Measurements from ENCODE around the gene LINC01488. TPM values are rescaled to one million over a fixed set of nuclear protein-coding genes. Genes with fewer than 3 reads are reported as not detected.

Gene LINC01488
- polyA plus RNA-seq (2013, experiment 1 of 2): not detected
- polyA plus RNA-seq (2013, experiment 2 of 2): not detected

- H2BK5ac ChIP-seq (ENCODE audit: low read length): no peak within 1 kb of the TSS
- H2BK120ac ChIP-seq (ENCODE audit: low read depth, low read length): no peak within 1 kb of the TSS
- H3K23ac ChIP-seq (ENCODE audit: low read length): no peak within 1 kb of the TSS
- H4K5ac ChIP-seq (ENCODE audit: low read length): no peak within 1 kb of the TSS
- no peak within 1 kb of the TSS for H3K27ac ChIP-seq (ENCODE audit: low read depth, low read length)
- no peak for DNase-seq
- no CpG with 5 or more reads among the region's 4 CpGs for WGBS (ENCODE audit: extremely low coverage, insufficient coverage, low lambda C conversion rate)
- H4K8ac ChIP-seq (ENCODE audit: low read depth, low read length): no peak within 1 kb of the TSS
- no peak within 1 kb of the TSS for H3K56ac ChIP-seq (ENCODE audit: low read length)
- no peak within 1 kb of the TSS for H3K4me2 ChIP-seq (ENCODE audit: low read length)
- H3K27me3 ChIP-seq (ENCODE audit: insufficient read depth, low read length, poor library complexity): no peaks in the 10 kb centered on the region
- H3K4ac ChIP-seq (ENCODE audit: low read depth, low read length): no peak within 1 kb of the TSS
- H3K18ac ChIP-seq (ENCODE audit: low read length): no peak within 1 kb of the TSS
- no peak within 1 kb of the TSS for H2BK15ac ChIP-seq (replicated peaks; ENCODE audit: low read depth)
- H2AK5ac ChIP-seq (ENCODE audit: low read length): no peak within 1 kb of the TSS
- H3K79me1 ChIP-seq (ENCODE audit: low read length): no peaks in the 10 kb centered on the region
- H3K4me1 ChIP-seq (ENCODE audit: control insufficient read depth, low read depth, low read length): no peaks in the 10 kb centered on the region
- H3K4me3 ChIP-seq (ENCODE audit: low read length): no peak within 1 kb of the TSS
- no peaks in the 10 kb centered on the region for H3K36me3 ChIP-seq (ENCODE audit: control insufficient read depth, insufficient read depth, low read length)
- H3K79me2 ChIP-seq (ENCODE audit: control insufficient read depth, insufficient read depth, low read length): no peaks in the 10 kb centered on the region
- no peak within 1 kb of the TSS for H3K9ac ChIP-seq (ENCODE audit: low read length)
Observed at GRCh38 chr11:69481393-69481844, at the start of gene LINC01488. TSS of gene LINC01488 (plus strand) at chr11:69481663.

DNA sequence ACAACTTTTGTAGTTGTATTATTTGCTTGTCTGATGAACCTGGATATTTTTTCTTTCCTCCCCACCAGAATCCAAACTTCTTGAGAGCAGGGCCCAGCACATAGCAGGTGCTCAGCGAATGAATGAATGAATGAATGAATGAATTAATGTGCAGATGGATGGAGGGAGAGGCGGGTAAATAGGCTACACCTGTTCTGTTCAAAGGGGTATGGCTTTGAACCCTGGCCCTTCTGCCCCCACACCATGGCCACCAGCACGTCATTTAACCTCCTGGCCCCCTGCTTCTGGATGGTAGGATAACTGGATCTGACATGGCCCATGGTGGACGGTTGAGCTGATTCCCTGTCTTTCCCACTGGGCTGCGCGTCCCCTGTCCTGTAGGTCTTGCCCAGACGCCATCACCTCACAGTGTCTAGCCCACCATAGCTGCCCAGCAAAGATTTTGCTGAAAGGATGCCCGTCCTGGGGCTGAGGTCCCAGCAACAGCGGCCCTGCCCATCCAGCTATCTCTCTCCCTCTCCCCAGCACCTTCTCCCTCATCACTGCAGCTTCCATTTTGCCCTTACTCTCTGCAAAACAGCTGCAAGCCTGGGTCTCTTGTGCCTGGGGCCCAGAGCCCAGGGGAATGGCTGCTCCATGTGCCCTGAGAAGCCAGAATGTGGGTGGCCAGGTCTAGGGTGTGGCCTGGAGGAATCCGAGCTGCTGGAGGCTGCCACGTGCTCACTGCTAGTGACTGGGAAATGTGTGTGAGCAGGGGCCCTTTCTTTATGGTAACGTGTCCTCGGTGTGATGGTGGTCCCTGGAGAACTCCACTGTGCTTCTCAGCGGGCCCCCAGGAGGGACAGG lies 49.3 kb upstream of the LINC01488 start:
- no peak for DNase-seq
- Histone ChIP-seq H2AK5ac (ENCODE audit: low read length) (no peak overlapping the region), H3K9ac (ENCODE audit: low read length) (no peak overlapping the region), H2BK5ac (ENCODE audit: low read length) (no peak overlapping the region), H3K4me3 (ENCODE audit: low read length) (no peak overlapping the region), H4K8ac (ENCODE audit: low read depth, low read length) (no peak overlapping the region), H3K4me1 (ENCODE audit: control insufficient read depth, low read depth, low read length) (peaks cover 13% of the 10 kb centered on the region), H3K4me2 (ENCODE audit: low read length) (no peak overlapping the region), H3K23ac (ENCODE audit: low read length) (no peak overlapping the region), H3K4ac (ENCODE audit: low read depth, low read length) (no peak overlapping the region), H3K18ac (ENCODE audit: low read length) (no peak overlapping the region), H3K56ac (ENCODE audit: low read length) (no peak overlapping the region), H3K36me3 (ENCODE audit: control insufficient read depth, insufficient read depth, low read length) (no peaks in the 10 kb centered on the region), H3K79me2 (ENCODE audit: control insufficient read depth, insufficient read depth, low read length) (no peaks in the 10 kb centered on the region), H2BK120ac (ENCODE audit: low read depth, low read length) (no peak overlapping the region), H2BK15ac (replicated peaks; ENCODE audit: low read depth) (no peak overlapping the region), H3K79me1 (ENCODE audit: low read length) (no peaks in the 10 kb centered on the region), H3K27me3 (ENCODE audit: insufficient read depth, low read length, poor library complexity) (no peaks in the 10 kb centered on the region), H3K27ac (ENCODE audit: low read depth, low read length) (no peak overlapping the region), H4K5ac (ENCODE audit: low read length) (no peak overlapping the region)
- no CpG with 5 or more reads among the region's 14 CpGs for WGBS (ENCODE audit: extremely low coverage, insufficient coverage, low lambda C conversion rate)

- H3K9ac ChIP-seq (ENCODE audit: low read length): no peak overlapping the region
- no peak overlapping the region for H3K27ac ChIP-seq (ENCODE audit: low read depth, low read length)
- H3K27me3 ChIP-seq (ENCODE audit: insufficient read depth, low read length, poor library complexity): no peaks in the 10 kb centered on the region
- no peak overlapping the region for H2BK5ac ChIP-seq (ENCODE audit: low read length)
- no peaks in the 10 kb centered on the region for H3K36me3 ChIP-seq (ENCODE audit: control insufficient read depth, insufficient read depth, low read length)
- H3K4me2 ChIP-seq (ENCODE audit: low read length): no peak overlapping the region
- no CpG with 5 or more reads among the region's 7 CpGs for WGBS (ENCODE audit: extremely low coverage, insufficient coverage, low lambda C conversion rate)
- H3K4me3 ChIP-seq (ENCODE audit: low read length): no peak overlapping the region
- H2BK120ac ChIP-seq (ENCODE audit: low read depth, low read length): no peak overlapping the region
- H3K79me2 ChIP-seq (ENCODE audit: control insufficient read depth, insufficient read depth, low read length): no peaks in the 10 kb centered on the region
- DNase-seq: no peak
- no peak overlapping the region for H2AK5ac ChIP-seq (ENCODE audit: low read length)
- H3K56ac ChIP-seq (ENCODE audit: low read length): peak overlapping the region; percentile 59
- no peaks in the 10 kb centered on the region for H3K79me1 ChIP-seq (ENCODE audit: low read length)
- H3K23ac ChIP-seq (ENCODE audit: low read length): no peak overlapping the region
- peak overlapping the region; percentile 43 for H3K4ac ChIP-seq (ENCODE audit: low read depth, low read length)
- H3K18ac ChIP-seq (ENCODE audit: low read length): peak overlapping the region; percentile 16
- no peak overlapping the region for H4K5ac ChIP-seq (ENCODE audit: low read length)
- H2BK15ac ChIP-seq (replicated peaks; ENCODE audit: low read depth): no peak overlapping the region
- H3K4me1 ChIP-seq (ENCODE audit: control insufficient read depth, low read depth, low read length): peaks cover 15% of the 10 kb centered on the region
- no peak overlapping the region for H4K8ac ChIP-seq (ENCODE audit: low read depth, low read length)
Observed at GRCh38 chr11:69433741-69434140, 47.7 kb upstream of the LINC01488 start.

DNA sequence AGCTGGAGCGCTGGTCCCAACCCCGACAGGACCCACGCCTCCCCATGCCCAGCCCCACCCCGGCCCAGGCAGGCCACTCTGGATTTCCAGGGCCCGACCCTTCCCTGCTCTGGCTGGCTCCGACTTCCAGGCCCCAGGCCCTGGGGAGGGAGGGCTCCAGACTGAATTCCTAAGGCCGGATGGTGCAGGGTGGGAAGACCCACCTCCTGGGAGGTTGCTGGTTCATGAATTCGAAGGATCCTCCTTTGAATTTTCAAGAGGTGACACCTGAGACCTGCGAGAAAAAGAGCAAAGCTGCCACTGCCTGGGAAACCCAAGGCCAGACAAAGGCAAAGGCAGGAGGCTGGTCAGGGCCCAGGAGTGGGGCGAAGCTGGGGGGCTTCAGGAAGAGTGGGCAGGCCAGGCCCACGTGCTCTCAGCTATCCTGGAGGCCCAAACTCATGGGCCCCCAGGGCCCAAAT lies 47.0 kb upstream of the LINC01488 start:
- Histone ChIP-seq H2BK5ac (ENCODE audit: low read length) (peak overlapping the region; percentile 51), H3K4me2 (ENCODE audit: low read length) (no peak overlapping the region)
- DNase-seq: peak; percentile 92

GRCh38 chr11:69435161-69435986 lies 46.1 kb upstream of the LINC01488 start:
- WGBS (ENCODE audit: extremely low coverage, insufficient coverage, low lambda C conversion rate): no CpG with 5 or more reads among the region's 15 CpGs
- no peak overlapping the region for H4K5ac ChIP-seq (ENCODE audit: low read length)
- H3K18ac ChIP-seq (ENCODE audit: low read length): peak overlapping the region; percentile 44
- H2AK5ac ChIP-seq (ENCODE audit: low read length): peak overlapping the region; percentile 82
- H3K9ac ChIP-seq (ENCODE audit: low read length): peak overlapping the region; percentile 18
- DNase-seq: peak; percentile 52
- H3K23ac ChIP-seq (ENCODE audit: low read length): no peak overlapping the region
- no peaks in the 10 kb centered on the region for H3K36me3 ChIP-seq (ENCODE audit: control insufficient read depth, insufficient read depth, low read length)
- no peak overlapping the region for H3K4ac ChIP-seq (ENCODE audit: low read depth, low read length)
- peak overlapping the region; percentile 90 for H3K27ac ChIP-seq (ENCODE audit: low read depth, low read length)
- peak overlapping the region; percentile 39 for H2BK5ac ChIP-seq (ENCODE audit: low read length)
- no peak overlapping the region for H2BK15ac ChIP-seq (replicated peaks; ENCODE audit: low read depth)
- no peak overlapping the region for H4K8ac ChIP-seq (ENCODE audit: low read depth, low read length)
- H3K27me3 ChIP-seq (ENCODE audit: insufficient read depth, low read length, poor library complexity): no peaks in the 10 kb centered on the region
- H3K79me1 ChIP-seq (ENCODE audit: low read length): no peaks in the 10 kb centered on the region
- no peaks in the 10 kb centered on the region for H3K79me2 ChIP-seq (ENCODE audit: control insufficient read depth, insufficient read depth, low read length)
- H3K4me3 ChIP-seq (ENCODE audit: low read length): no peak overlapping the region
- H2BK120ac ChIP-seq (ENCODE audit: low read depth, low read length): peak overlapping the region; percentile 47
- peaks cover 20% of the 10 kb centered on the region for H3K4me1 ChIP-seq (ENCODE audit: control insufficient read depth, low read depth, low read length)
- H3K4me2 ChIP-seq (ENCODE audit: low read length): no peak overlapping the region
- peak overlapping the region; percentile 54 for H3K56ac ChIP-seq (ENCODE audit: low read length)

More for the DNA sequence above, 47.0 kb upstream of the LINC01488 start:
- no peak overlapping the region for H4K5ac ChIP-seq (ENCODE audit: low read length)
- peaks cover 20% of the 10 kb centered on the region for H3K4me1 ChIP-seq (ENCODE audit: control insufficient read depth, low read depth, low read length)
- no peak overlapping the region for H4K8ac ChIP-seq (ENCODE audit: low read depth, low read length)
- H3K9ac ChIP-seq (ENCODE audit: low read length): peak overlapping the region; percentile 37
- H3K27ac ChIP-seq (ENCODE audit: low read depth, low read length): peak overlapping the region; percentile 90
- no CpG with 5 or more reads among the region's 11 CpGs for WGBS (ENCODE audit: extremely low coverage, insufficient coverage, low lambda C conversion rate)
- H3K36me3 ChIP-seq (ENCODE audit: control insufficient read depth, insufficient read depth, low read length): no peaks in the 10 kb centered on the region
- no peaks in the 10 kb centered on the region for H3K79me1 ChIP-seq (ENCODE audit: low read length)
- no peak overlapping the region for H2AK5ac ChIP-seq (ENCODE audit: low read length)
- no peak overlapping the region for H2BK15ac ChIP-seq (replicated peaks; ENCODE audit: low read depth)
- H3K18ac ChIP-seq (ENCODE audit: low read length): peak overlapping the region; percentile 44
- H3K23ac ChIP-seq (ENCODE audit: low read length): no peak overlapping the region
- H2BK120ac ChIP-seq (ENCODE audit: low read depth, low read length): peak overlapping the region; percentile 47
- no peaks in the 10 kb centered on the region for H3K27me3 ChIP-seq (ENCODE audit: insufficient read depth, low read length, poor library complexity)
- peak overlapping the region; percentile 76 for H3K4ac ChIP-seq (ENCODE audit: low read depth, low read length)
- no peaks in the 10 kb centered on the region for H3K79me2 ChIP-seq (ENCODE audit: control insufficient read depth, insufficient read depth, low read length)
- H3K4me3 ChIP-seq (ENCODE audit: low read length): no peak overlapping the region
- H3K56ac ChIP-seq (ENCODE audit: low read length): peak overlapping the region; percentile 76

Measured in mesendoderm (in vitro differentiated cells).